ENCODE data around the gene LPIN1.

DNA sequence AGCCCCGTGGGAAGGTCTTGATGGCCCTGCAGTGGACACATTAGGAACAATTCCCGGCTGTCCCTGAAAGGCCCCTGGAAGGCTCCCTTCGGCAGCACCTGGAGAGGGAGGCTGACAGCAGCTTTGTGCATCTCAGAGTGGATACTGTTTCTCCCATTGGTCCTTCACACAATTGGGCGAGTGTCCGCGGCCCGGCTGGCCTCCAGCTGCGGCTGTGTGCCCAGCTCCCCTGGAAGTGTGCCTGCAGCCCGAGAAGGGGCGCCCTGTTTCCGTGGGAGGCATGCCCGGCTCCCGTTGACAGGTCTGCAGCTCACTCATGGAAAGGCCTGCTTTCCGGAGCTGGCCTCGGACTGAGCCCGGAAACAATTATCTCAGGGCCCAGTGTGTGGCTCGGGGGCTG lies 103.7 kb downstream of the LPIN1 start:
- TF ChIP-seq, protein P1, sequence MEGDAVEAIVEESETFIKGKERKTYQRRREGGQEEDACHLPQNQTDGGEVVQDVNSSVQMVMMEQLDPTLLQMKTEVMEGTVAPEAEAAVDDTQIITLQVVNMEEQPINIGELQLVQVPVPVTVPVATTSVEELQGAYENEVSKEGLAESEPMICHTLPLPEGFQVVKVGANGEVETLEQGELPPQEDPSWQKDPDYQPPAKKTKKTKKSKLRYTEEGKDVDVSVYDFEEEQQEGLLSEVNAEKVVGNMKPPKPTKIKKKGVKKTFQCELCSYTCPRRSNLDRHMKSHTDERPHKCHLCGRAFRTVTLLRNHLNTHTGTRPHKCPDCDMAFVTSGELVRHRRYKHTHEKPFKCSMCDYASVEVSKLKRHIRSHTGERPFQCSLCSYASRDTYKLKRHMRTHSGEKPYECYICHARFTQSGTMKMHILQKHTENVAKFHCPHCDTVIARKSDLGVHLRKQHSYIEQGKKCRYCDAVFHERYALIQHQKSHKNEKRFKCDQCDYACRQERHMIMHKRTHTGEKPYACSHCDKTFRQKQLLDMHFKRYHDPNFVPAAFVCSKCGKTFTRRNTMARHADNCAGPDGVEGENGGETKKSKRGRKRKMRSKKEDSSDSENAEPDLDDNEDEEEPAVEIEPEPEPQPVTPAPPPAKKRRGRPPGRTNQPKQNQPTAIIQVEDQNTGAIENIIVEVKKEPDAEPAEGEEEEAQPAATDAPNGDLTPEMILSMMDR (IDR thresholded peaks at IDR 0.05) = no peak
- no peak for TF ChIP-seq POLR2A (IDR thresholded peaks at IDR 0.05)
